Suppressor macrophage treated with lipopolysaccharide for 1 hour (primary cell): ENCODE measurements around the gene RARG.
A peak's percentile ranks its signal among the peaks of the same experiment; 100 is the strongest.
"Not testable (repeated sequence)": the region's sequence is repeated elsewhere in the genome, so short reads cannot be mapped to it uniquely, and the experiment has no call there.

ENCODE experiments used
- DNase-seq, 3 donors: peaks; one replicate each; pipeline ENCODE4 v3.0.0-alpha.2; 2020 to 2022

RARG gene

GRCh38 chr12:53208435-53208834, 23.6 kb downstream of the RARG start:
- no peak for DNase-seq

GRCh38 chr12:53207042-53207441, 25.0 kb downstream of the RARG start, which contains the start of gene ITGB7:
ITGB7 (minus strand) TSS chr12:53207251; CDS start chr12:53200443, 6,808 bp downstream.
- DNase-seq: peak; percentile 41 to 54 (median 48)

- peak; percentile 78 to 84 (median 82) for DNase-seq
Observed at GRCh38 chr12:53205747-53206419, 26.1 kb downstream of the RARG start.

GRCh38 chr12:53204351-53204750, 27.7 kb downstream of the RARG start:
- peak; percentile 46 to 71 (median 64) for DNase-seq

GRCh38 chr12:53202316-53202715, 29.7 kb downstream of the RARG start:
- not testable (repeated sequence) for DNase-seq

GRCh38 chr12:53201639-53202038, 30.4 kb downstream of the RARG start:
- DNase-seq: no peak

GRCh38 chr12:53201177-53201541, 30.9 kb downstream of the RARG start:
- no peak for DNase-seq

- DNase-seq: peak; percentile 43 to 58 (median 49)
Observed at GRCh38 chr12:53200458-53201176, 31.4 kb downstream of the RARG start.

- no peak for DNase-seq
Observed at GRCh38 chr12:53200107-53200457, 31.9 kb downstream of the RARG start.

- no peak for DNase-seq
Observed at GRCh38 chr12:53199700-53200099, 32.3 kb downstream of the RARG start.

GRCh38 chr12:53198486-53199110, 33.4 kb downstream of the RARG start:
- no peak for DNase-seq

- DNase-seq: no peak
Observed at GRCh38 chr12:53197011-53197640, 34.9 kb downstream of the RARG start.

GRCh38 chr12:53196486-53196885, 35.5 kb downstream of the RARG start:
- DNase-seq: no peak

GRCh38 chr12:53195516-53196420, 36.2 kb downstream of the RARG start:
- DNase-seq: no peak

GRCh38 chr12:53194973-53195372, 37.0 kb downstream of the RARG start:
- no peak for DNase-seq

- DNase-seq: no peak
Observed at GRCh38 chr12:53193985-53194716, 37.9 kb downstream of the RARG start.

GRCh38 chr12:53193040-53193439, 39.0 kb downstream of the RARG start:
- DNase-seq: no peak

GRCh38 chr12:53192531-53193021, 39.4 kb downstream of the RARG start:
- DNase-seq: no peak

GRCh38 chr12:53191885-53192530, 40.0 kb downstream of the RARG start:
- DNase-seq: no peak

GRCh38 chr12:53191096-53191884, 40.7 kb downstream of the RARG start:
- no peak for DNase-seq
